Measurements from ENCODE around the gene RPS6KA5.
"Not testable (repeated sequence)": the region's sequence is repeated elsewhere in the genome, so short reads cannot be mapped to it uniquely, and the experiment has no call there.

RPS6KA5 gene

DNA sequence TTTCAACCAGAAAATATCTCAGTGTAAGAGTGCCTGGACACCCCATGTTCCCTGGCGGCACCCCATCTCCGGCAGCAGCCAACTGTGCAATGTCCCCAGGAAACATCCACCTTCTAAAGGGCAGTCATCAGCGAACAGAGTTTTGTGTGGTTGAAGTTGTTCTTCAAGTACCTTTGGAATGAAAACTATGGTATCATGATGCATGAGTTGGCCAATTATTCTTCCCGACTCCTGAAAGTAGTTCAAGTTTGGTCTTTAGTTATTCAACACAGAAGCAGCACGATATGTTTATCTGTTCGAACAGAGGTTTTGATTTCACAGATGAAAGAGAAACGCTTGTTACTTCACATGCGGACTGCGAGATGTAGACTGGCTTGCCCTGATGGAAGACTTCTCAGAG lies 223.1 kb downstream of the RPS6KA5 start:
- TF ChIP-seq SPI1 (IDR thresholded peaks at IDR 0.05; ENCODE audit: low read depth, low read length) (no peak), POU2F2 (IDR thresholded peaks at IDR 0.05; ENCODE audit: low read depth, low read length) (no peak), POLR2AphosphoS5 (IDR thresholded peaks at IDR 0.05; ENCODE audit: low read depth, low read length) (no peak), TAF1 (IDR thresholded peaks at IDR 0.05; ENCODE audit: low read depth, low read length) (no peak), PAX5 (IDR thresholded peaks at IDR 0.05; ENCODE audit: insufficient read depth, low read length, severe bottlenecking) (no peak), POLR2A (IDR thresholded peaks at IDR 0.05; ENCODE audit: low read depth, low read length) (no peak)
- FAIRE-seq = no peak
- DNase-seq (ENCODE audit: insufficient read length, low spot score) = no peak

DNA sequence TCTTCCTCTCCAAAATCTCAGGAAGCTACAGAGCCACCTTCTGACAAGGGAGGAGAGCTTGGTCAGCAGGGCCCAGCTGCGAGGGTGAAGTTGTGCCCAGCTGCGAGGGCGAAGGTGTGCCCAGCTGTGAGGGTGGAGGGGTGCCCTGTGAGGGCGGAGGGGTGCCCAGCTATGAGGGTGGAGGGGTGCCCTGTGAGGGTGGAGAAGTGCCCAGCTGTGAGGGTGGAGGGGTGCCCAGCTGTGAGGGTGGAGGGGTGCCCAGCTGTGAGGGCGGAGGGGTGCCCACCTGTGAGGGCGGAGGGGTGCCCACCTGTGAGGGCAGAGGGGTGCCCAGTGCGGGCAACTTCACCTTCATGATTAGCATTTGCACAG lies 223.8 kb downstream of the RPS6KA5 start:
- DNase-seq (ENCODE audit: insufficient read length, low spot score) (no peak), FAIRE-seq (no peak)
- TF ChIP-seq POLR2AphosphoS5 (IDR thresholded peaks at IDR 0.05; ENCODE audit: low read depth, low read length) = no peak
- TF ChIP-seq POU2F2 (IDR thresholded peaks at IDR 0.05; ENCODE audit: low read depth, low read length) = no peak
- TF ChIP-seq PAX5 (IDR thresholded peaks at IDR 0.05; ENCODE audit: insufficient read depth, low read length, severe bottlenecking) = no peak
- TF ChIP-seq TAF1 (IDR thresholded peaks at IDR 0.05; ENCODE audit: low read depth, low read length) = no peak
- TF ChIP-seq POLR2A (IDR thresholded peaks at IDR 0.05; ENCODE audit: low read depth, low read length) = no peak

DNA sequence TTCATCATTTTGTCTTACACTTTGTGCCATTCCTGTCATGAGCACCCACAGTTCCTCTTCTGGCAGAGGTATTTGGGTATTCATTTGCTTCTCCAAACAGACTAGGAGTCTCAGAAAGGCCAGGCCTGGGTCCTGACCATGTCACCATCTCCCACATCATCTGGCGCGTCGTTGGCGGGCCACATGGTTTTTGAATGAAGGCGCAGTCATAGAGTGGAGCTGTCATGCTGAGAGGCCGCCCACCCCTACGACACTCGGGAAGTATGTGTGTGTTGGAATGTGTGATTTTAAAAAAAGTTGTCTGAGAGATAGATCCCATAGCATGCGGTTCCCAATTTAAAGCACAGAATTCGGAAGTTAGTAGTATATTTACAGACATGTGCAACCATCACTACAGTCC lies 228.6 kb downstream of the RPS6KA5 start:
- FAIRE-seq = no peak
- TF ChIP-seq POLR2A (IDR thresholded peaks at IDR 0.05; ENCODE audit: low read depth, low read length) = no peak
- no peak for TF ChIP-seq SPI1 (IDR thresholded peaks at IDR 0.05; ENCODE audit: low read depth, low read length)
- no peak for TF ChIP-seq POLR2AphosphoS5 (IDR thresholded peaks at IDR 0.05; ENCODE audit: low read depth, low read length)
- TF ChIP-seq PAX5 (IDR thresholded peaks at IDR 0.05; ENCODE audit: insufficient read depth, low read length, severe bottlenecking) = no peak
- no peak for TF ChIP-seq POU2F2 (IDR thresholded peaks at IDR 0.05; ENCODE audit: low read depth, low read length)
- no peak for TF ChIP-seq TAF1 (IDR thresholded peaks at IDR 0.05; ENCODE audit: low read depth, low read length)
- no peak for DNase-seq (ENCODE audit: insufficient read length, low spot score)

DNA sequence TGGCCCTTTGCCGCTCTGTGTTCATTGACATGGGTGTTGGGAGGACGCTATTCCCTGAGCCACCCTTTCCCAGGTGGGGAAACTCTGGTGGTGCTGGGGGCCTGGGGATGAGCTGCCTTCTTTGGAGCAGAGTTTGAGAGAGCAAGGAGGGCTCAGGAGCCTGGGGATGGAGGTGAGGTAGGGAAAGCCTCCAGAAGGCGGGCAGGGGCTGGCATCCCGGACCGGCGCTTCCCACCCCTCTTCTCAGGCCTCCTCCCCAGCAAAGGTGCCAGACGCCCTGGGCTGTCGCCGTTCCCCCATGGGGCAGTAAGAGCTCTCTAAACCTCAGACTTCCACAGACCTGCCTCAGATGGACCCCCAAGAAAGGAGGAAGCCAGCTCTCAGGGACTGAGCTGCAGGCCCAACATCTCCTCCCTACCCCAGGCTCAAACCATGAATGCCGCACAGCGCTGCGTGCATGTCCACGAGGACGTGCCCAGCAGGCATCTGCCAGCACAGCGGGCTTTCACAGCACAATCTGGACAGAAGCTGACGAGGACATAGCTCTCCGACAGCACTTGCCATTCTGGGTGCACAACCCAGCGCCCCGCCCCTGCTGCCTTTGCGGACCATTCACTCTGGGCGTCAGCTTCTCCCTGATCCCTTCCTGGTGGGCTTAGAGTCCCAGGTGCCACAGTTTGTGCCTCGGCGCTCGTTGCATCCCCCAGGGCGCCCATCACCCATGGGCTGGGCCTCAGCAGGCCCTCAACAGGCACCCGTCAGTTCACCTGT lies 229.3 kb downstream of the RPS6KA5 start:
- TF ChIP-seq PAX5 (IDR thresholded peaks at IDR 0.05; ENCODE audit: insufficient read depth, low read length, severe bottlenecking) = no peak
- TF ChIP-seq TAF1 (IDR thresholded peaks at IDR 0.05; ENCODE audit: low read depth, low read length) = no peak
- no peak for TF ChIP-seq SPI1 (IDR thresholded peaks at IDR 0.05; ENCODE audit: low read depth, low read length)
- TF ChIP-seq POLR2AphosphoS5 (IDR thresholded peaks at IDR 0.05; ENCODE audit: low read depth, low read length) = no peak
- DNase-seq (ENCODE audit: insufficient read length, low spot score) (no peak), FAIRE-seq (no peak)

DNA sequence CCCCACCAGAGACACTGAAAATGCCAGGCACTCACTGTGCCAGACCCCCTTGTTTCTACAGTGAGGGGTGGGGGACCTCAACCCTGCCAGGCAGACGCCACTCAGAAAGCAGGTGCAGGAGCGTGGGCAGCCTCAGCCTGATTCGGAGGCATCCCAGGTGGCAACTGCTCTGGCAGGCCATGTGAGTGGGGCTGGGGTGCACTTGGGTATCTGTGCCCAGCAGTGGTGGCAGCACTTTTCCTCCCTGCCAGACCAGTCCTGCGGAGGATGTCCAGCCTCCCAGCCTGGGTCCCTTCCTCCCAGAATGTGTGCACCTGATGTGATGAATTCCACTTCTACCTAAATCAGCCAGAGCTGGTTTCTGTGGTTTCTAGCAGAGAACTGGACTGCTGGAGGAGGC lies 230.8 kb downstream of the RPS6KA5 start:
- TF ChIP-seq POLR2A (IDR thresholded peaks at IDR 0.05; ENCODE audit: low read depth, low read length) = no peak
- no peak for TF ChIP-seq SPI1 (IDR thresholded peaks at IDR 0.05; ENCODE audit: low read depth, low read length)
- TF ChIP-seq TAF1 (IDR thresholded peaks at IDR 0.05; ENCODE audit: low read depth, low read length) = no peak
- no peak for TF ChIP-seq POLR2AphosphoS5 (IDR thresholded peaks at IDR 0.05; ENCODE audit: low read depth, low read length)

DNA sequence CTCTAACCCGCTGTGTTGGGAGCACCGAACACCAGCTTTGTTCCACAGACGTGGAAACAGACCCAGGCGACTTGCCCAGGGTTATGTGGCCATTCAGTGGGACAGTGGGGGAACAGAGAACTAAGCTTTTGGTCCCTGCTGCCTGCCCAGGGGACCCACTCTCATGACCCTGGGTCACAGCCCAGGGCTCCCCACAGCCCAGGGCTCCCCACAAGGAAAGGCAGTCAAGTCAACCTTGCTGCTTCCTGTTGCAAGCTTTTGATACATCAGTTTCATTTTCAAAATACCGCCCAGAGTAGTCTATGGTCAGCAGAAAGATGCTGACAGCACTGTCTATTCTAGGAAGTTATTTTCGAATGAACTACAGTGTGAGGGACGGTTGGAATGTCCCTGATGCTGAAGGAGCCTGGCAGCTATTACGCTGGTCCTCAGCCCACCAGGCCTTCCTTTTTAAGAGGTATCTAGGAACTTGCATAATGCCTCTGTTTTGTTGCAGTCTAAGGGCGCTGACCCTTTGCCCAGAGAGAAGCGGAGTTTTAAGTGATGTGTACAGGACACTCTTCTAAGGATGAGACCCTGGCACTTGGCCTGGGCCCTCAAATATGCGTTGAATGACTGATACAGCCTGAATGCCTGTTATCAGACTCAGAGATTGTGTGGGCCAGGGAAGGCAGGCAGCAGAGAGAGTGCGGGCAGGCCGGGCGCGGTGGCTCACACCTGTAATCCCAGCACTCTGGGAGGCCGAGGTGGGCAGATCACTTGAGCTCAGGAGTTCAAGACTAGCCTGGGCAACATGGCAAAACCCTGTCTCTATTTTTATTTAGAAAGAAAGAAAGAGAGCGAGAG lies 231.6 kb downstream of the RPS6KA5 start:
- FAIRE-seq (no peak), DNase-seq (ENCODE audit: insufficient read length, low spot score) (no peak)
- TF ChIP-seq POLR2A (IDR thresholded peaks at IDR 0.05; ENCODE audit: low read depth, low read length) (no peak), POLR2AphosphoS5 (IDR thresholded peaks at IDR 0.05; ENCODE audit: low read depth, low read length) (no peak), POU2F2 (IDR thresholded peaks at IDR 0.05; ENCODE audit: low read depth, low read length) (no peak), PAX5 (IDR thresholded peaks at IDR 0.05; ENCODE audit: insufficient read depth, low read length, severe bottlenecking) (no peak), SPI1 (IDR thresholded peaks at IDR 0.05; ENCODE audit: low read depth, low read length) (no peak), TAF1 (IDR thresholded peaks at IDR 0.05; ENCODE audit: low read depth, low read length) (no peak)

More for the DNA sequence above, 230.8 kb downstream of the RPS6KA5 start:
- FAIRE-seq (no peak), DNase-seq (ENCODE audit: insufficient read length, low spot score) (no peak)

DNA sequence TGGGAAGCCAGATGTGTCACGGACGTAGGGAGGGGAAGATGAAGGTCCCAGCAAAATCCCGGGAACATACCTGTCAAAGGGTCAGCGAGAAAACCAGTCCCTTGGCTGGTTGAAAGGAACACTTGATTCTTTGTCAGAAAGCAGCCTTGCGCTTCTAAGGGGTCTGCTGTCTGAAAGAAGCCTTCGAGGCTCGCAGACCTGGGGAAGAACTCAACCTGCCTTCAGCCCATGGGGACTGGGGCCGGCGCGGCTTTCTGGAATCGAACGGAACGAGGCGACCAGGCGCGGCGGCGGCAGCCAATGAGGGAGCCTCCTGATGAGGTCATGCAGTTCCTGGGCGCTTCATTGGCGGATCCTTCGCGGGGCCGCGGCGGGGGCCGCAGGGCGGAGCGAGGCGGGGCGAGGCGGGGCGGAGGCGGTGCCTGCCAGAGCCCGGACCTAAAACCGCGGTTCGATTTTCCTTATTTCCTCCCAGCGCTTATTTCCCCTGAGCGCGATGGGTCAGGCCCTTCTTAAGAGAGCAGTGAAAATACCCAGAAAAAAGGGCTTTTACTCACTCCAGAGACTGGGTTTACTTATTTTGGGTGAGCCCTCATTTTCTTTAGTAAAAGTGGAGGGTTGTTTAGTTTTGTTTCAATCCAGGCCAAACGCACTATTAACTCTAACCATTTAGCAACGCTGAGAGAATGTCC lies 232.4 kb downstream of the RPS6KA5 start:
- TF ChIP-seq POLR2A (IDR thresholded peaks at IDR 0.05; ENCODE audit: low read depth, low read length) = no peak
- TF ChIP-seq SPI1 (IDR thresholded peaks at IDR 0.05; ENCODE audit: low read depth, low read length) = no peak
- TF ChIP-seq TAF1 (IDR thresholded peaks at IDR 0.05; ENCODE audit: low read depth, low read length) = no peak
- TF ChIP-seq POLR2AphosphoS5 (IDR thresholded peaks at IDR 0.05; ENCODE audit: low read depth, low read length) = no peak
- no peak for TF ChIP-seq POU2F2 (IDR thresholded peaks at IDR 0.05; ENCODE audit: low read depth, low read length)
- TF ChIP-seq PAX5 (IDR thresholded peaks at IDR 0.05; ENCODE audit: insufficient read depth, low read length, severe bottlenecking) = no peak
- FAIRE-seq (peak; percentile 90), DNase-seq (ENCODE audit: insufficient read length, low spot score) (peak; percentile 77)

DNA sequence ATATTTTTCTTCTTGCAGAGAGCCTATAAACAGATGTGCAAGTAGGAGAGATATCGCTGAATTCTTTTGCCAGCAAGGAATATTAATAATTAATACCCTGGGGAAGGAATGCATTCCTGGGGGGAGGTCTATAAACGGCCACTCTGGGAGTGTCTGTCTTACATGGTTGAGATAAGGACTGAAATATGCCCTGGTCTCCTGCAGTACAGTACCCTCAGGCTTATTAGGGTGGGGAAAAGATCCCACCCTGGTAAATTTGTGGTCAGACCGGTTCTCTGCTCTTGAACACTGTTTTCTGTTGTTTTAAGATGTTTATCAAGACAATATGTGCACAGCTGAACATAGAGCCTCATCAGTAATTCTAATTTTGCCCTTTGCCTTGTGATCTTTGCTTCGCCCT lies 236.9 kb downstream of the RPS6KA5 start:
- not testable (repeated sequence) for FAIRE-seq; DNase-seq (ENCODE audit: insufficient read length, low spot score)

DNA sequence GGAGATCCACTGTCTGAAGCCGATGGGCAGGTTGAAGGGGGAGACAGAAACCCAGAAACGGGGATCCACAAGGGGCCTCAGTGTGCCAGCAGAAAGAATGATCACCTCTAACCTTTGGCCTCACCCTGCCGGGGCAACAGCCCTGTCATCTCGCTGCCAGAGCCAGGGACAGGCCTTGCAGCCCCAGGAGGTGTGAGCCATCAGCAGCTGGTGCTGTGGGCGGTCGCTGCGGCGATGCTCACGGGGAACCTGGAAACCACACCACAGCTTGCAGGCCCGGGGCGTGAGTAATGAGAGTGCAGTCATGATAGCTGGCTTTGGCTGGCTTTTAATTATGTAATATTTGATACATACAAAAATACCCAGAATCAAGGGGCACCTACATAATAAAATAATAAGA lies 239.5 kb downstream of the RPS6KA5 start:
- peak; percentile 52 for DNase-seq (ENCODE audit: insufficient read length, low spot score)
- no peak for TF ChIP-seq POLR2A (IDR thresholded peaks at IDR 0.05; ENCODE audit: low read depth, low read length)
- TF ChIP-seq TAF1 (IDR thresholded peaks at IDR 0.05; ENCODE audit: low read depth, low read length) = no peak
- no peak for TF ChIP-seq PAX5 (IDR thresholded peaks at IDR 0.05; ENCODE audit: insufficient read depth, low read length, severe bottlenecking)
- TF ChIP-seq POLR2AphosphoS5 (IDR thresholded peaks at IDR 0.05; ENCODE audit: low read depth, low read length) = no peak
- no peak for TF ChIP-seq POU2F2 (IDR thresholded peaks at IDR 0.05; ENCODE audit: low read depth, low read length)
- no peak for TF ChIP-seq SPI1 (IDR thresholded peaks at IDR 0.05; ENCODE audit: low read depth, low read length)
- FAIRE-seq = peak; percentile 43
